Gastroesophageal sphincter (tissue), 4 donors: Measurements from ENCODE around the gene FHAD1. TPM values are rescaled to one million over a fixed set of nuclear protein-coding genes. Genes with fewer than 3 reads are reported as not detected.

ENCODE experiments used
- ATAC-seq: fragments of 150-250 bp; one replicate; pipeline ENCODE4 v1.9.1; 2016; ENCODE audit warnings: mild to moderate bottlenecking, moderate library complexity
- H3K27ac ChIP-seq, 4 donors: fragments of 200-600 bp; sonication (generic) in 3 of 4; 1 replicate in 3 of 4; 2 replicates in 1 of 4; pipeline ENCODE4 v1.5.1; 2016 to 2019
- H3K27me3 ChIP-seq: fragments of 200-600 bp; sonication (generic); one replicate; pipeline ENCODE4 v1.5.1; 2019
- H3K36me3 ChIP-seq, 2 donors: fragments of 200-600 bp; sonication (generic); one replicate each; pipeline ENCODE4 v1.5.1; 2019; ENCODE audit warnings: control low read depth in 1 of 2
- H3K4me1 ChIP-seq, 3 donors: fragments of 200-600 bp; sonication (generic); 1 replicate in 2 of 3; 2 replicates in 1 of 3; pipeline ENCODE4 v1.5.1; 2016 to 2019; ENCODE audit warnings: control low read depth in 2 of 3
- H3K4me3 ChIP-seq, 2 donors: fragments of 200-600 bp; sonication (generic); one replicate each; pipeline ENCODE4 v1.5.1; 2019; ENCODE audit warnings: mild to moderate bottlenecking in 1 of 2, moderate library complexity in 1 of 2
- H3K9me3 ChIP-seq, 3 donors: fragments of 200-600 bp; sonication (generic); one replicate each; pipeline ENCODE4 v1.5.1; 2017 to 2019; ENCODE audit warnings: control low read depth in 2 of 3
- CTCF ChIP-seq, 4 experiments: fragments of 200-600 bp in 2 of 4; fragments of 450-650 bp in 2 of 4; sonication (generic) in 1 of 4; IDR thresholded peaks; one replicate each; pipeline ENCODE4 v1.5.1; 2017 to 2019; ENCODE audit warnings: antibody characterized with exemption in 4 of 4, mild to moderate bottlenecking in 2 of 4, moderate library complexity in 2 of 4
- EP300 ChIP-seq: sonication (generic); formaldehyde crosslinking; IDR thresholded peaks from one replicate; pipeline ENCODE4 v1.6.1; 2017; ENCODE audit warnings: antibody characterized with exemption, mild to moderate bottlenecking
- POLR2A ChIP-seq, 2 donors: fragments of 450-650 bp; IDR thresholded peaks; one replicate each; pipeline ENCODE4 v1.6.1; 2017; ENCODE audit warnings: antibody characterized with exemption in 2 of 2, mild to moderate bottlenecking in 2 of 2, moderate library complexity in 1 of 2
- POLR2AphosphoS5 ChIP-seq: sonication (generic); formaldehyde crosslinking; IDR thresholded peaks from one replicate; pipeline ENCODE4 v1.6.1; 2017; ENCODE audit warnings: antibody characterized with exemption
- WGBS, 2 donors: methylation state at CpG; one replicate each; pipeline ENCODE4 v1.1.5; 2018; ENCODE audit warnings: low coverage in 1 of 2; 5-methylcytosine and 5-hydroxymethylcytosine counted together
- total RNA-seq, 4 donors: library from RNA; depleted of rRNA; stranded (reverse); fragments of >200 nt; gene quantifications; one replicate each; pipeline ENCODE4 v1.1.0, GENCODE V29; 2016

FHAD1 gene
- total RNA-seq, 4 donors from 2014 or later, result 1.1 TPM; not detected in 3

- Histone ChIP-seq H3K36me3 (no peaks in the 10 kb centered on the region), H3K4me1 (peaks cover 0 to 37% (median 14%) of the 10 kb centered on the region in 3 donors), H3K27ac (peak overlapping the region in 3 of 4 donors; percentile 64 to 66 (median 65)), H3K9me3 (no peaks in the 10 kb centered on the region), H3K27me3 (no peaks in the 10 kb centered on the region), H3K4me3 (no peak overlapping the region)
- WGBS, 2 donors, result 61% methylated on average over 3 of the region's 7 CpGs; no CpG with 5 or more reads in 1 of the 2 donors
- peak; percentile 35 for ATAC-seq
- no peak for TF ChIP-seq EP300
Measured at GRCh38 chr1:15336866-15337265, 89.8 kb downstream of the FHAD1 start.

- H3K36me3 ChIP-seq, result no peaks in the 10 kb centered on the region
- ATAC-seq, result peak; percentile 79
- no peak overlapping the region for H3K4me3 ChIP-seq
- peaks cover 0 to 46% (median 14%) of the 10 kb centered on the region in 3 donors for H3K4me1 ChIP-seq
- 13 to 42% methylated on average over 5 to 11 of the region's 17 CpGs for WGBS, 2 donors
- peak overlapping the region in 3 of 4 donors; percentile 64 to 66 (median 65) for H3K27ac ChIP-seq
- H3K9me3 ChIP-seq, result no peaks in the 10 kb centered on the region
- TF ChIP-seq EP300 (no peak), POLR2AphosphoS5 (peak; percentile 14), CTCF (IDR thresholded peaks at IDR 0.05) (no peak), POLR2A (IDR thresholded peaks at IDR 0.05) (no peak)
- H3K27me3 ChIP-seq, result no peaks in the 10 kb centered on the region
Measured at GRCh38 chr1:15337656-15338402, 90.8 kb downstream of the FHAD1 start.

GRCh38 chr1:15339570-15339969 is 92.5 kb downstream of the FHAD1 start:
- Histone ChIP-seq H3K4me1 (peaks cover 0 to 63% (median 14%) of the 10 kb centered on the region in 3 donors), H3K4me3 (no peak overlapping the region), H3K9me3 (no peaks in the 10 kb centered on the region), H3K36me3 (no peaks in the 10 kb centered on the region), H3K27me3 (no peaks in the 10 kb centered on the region), H3K27ac (no peak overlapping the region)
- TF ChIP-seq CTCF (IDR thresholded peaks at IDR 0.05) (no peak), POLR2AphosphoS5 (no peak), POLR2A (IDR thresholded peaks at IDR 0.05) (no peak), EP300 (no peak)
- 83 to 91% methylated on average over 1 to 4 of the region's 4 CpGs for WGBS, 2 donors
- no peak for ATAC-seq

GRCh38 chr1:15341228-15341627 is 94.2 kb downstream of the FHAD1 start:
- Histone ChIP-seq H3K27ac (peak overlapping the region in 3 of 4 donors; percentile 67 to 76 (median 69)), H3K4me3 (no peak overlapping the region), H3K9me3 (no peaks in the 10 kb centered on the region), H3K27me3 (no peaks in the 10 kb centered on the region), H3K4me1 (peaks cover 0 to 72% (median 14%) of the 10 kb centered on the region in 3 donors), H3K36me3 (no peaks in the 10 kb centered on the region)
- no peak for TF ChIP-seq EP300
- no peak for TF ChIP-seq POLR2A (IDR thresholded peaks at IDR 0.05)
- no peak for TF ChIP-seq CTCF (IDR thresholded peaks at IDR 0.05)
- TF ChIP-seq POLR2AphosphoS5, result no peak
- no peak for ATAC-seq
- WGBS, 2 donors, result 82 to 90% methylated on average over 2 of the region's 2 CpGs

- ATAC-seq, result no peak
- no peaks in the 10 kb centered on the region for H3K36me3 ChIP-seq
- H3K4me3 ChIP-seq, result no peak overlapping the region
- 62 to 64% methylated on average over 8 to 12 of the region's 12 CpGs for WGBS, 2 donors
- H3K27me3 ChIP-seq, result no peaks in the 10 kb centered on the region
- no peaks in the 10 kb centered on the region for H3K9me3 ChIP-seq
- TF ChIP-seq POLR2A (IDR thresholded peaks at IDR 0.05) (no peak), CTCF (IDR thresholded peaks at IDR 0.05) (no peak), POLR2AphosphoS5 (peak; percentile 61), EP300 (no peak)
- peak overlapping the region in 3 of 4 donors; percentile 67 to 76 (median 69) for H3K27ac ChIP-seq
- peaks cover 0 to 66% (median 12%) of the 10 kb centered on the region in 3 donors for H3K4me1 ChIP-seq
Measured at GRCh38 chr1:15341634-15342407, 94.8 kb downstream of the FHAD1 start.
